Measurements from ENCODE around the gene MCUR1.

DNA sequence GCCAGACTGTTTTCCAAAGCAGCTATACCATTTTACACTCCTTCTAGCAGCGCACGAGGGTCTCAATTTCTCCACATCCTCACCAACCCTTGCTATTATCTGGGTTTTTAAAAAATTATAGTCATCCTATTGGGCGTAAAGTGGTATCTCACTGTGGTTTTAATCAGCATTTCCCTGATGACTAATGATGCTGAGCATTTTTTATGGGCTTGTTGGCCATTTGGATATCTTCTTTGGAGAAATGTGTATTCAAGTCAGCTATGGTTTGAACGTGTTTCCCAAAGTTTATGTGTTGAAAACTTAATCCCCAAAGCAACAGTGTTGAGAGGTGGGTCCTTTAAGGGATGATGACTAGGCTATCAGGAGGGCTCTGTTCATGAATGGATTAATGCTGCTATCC, 6.7 kb downstream of the MCUR1 start:
- TF ChIP-seq TCF7L2 (IDR thresholded peaks at IDR 0.05; ENCODE audit: low read depth, low read length) = no peak
- TF ChIP-seq, protein P1, sequence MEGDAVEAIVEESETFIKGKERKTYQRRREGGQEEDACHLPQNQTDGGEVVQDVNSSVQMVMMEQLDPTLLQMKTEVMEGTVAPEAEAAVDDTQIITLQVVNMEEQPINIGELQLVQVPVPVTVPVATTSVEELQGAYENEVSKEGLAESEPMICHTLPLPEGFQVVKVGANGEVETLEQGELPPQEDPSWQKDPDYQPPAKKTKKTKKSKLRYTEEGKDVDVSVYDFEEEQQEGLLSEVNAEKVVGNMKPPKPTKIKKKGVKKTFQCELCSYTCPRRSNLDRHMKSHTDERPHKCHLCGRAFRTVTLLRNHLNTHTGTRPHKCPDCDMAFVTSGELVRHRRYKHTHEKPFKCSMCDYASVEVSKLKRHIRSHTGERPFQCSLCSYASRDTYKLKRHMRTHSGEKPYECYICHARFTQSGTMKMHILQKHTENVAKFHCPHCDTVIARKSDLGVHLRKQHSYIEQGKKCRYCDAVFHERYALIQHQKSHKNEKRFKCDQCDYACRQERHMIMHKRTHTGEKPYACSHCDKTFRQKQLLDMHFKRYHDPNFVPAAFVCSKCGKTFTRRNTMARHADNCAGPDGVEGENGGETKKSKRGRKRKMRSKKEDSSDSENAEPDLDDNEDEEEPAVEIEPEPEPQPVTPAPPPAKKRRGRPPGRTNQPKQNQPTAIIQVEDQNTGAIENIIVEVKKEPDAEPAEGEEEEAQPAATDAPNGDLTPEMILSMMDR (IDR thresholded peaks at IDR 0.05) = no peak

All from Panc1 (cell line).